Neural progenitor cell (in vitro differentiated cells): ENCODE measurements around the gene TM9SF2.

ENCODE experiments used
- CTCF ChIP-seq: fragments of 200-600 bp; sonication (generic); IDR thresholded peaks from 2 replicates; pipeline ENCODE4 v1.5.1; 2017; ENCODE audit warnings: antibody characterized with exemption, mild to moderate bottlenecking
- EZH2 ChIP-seq: fragments of 200-600 bp; sonication (generic); IDR thresholded peaks from 2 replicates; pipeline ENCODE4 v1.6.1; 2017; ENCODE audit warnings: antibody characterized with exemption, mild to moderate bottlenecking, moderate library complexity

- TF ChIP-seq CTCF, result peak; percentile 31
- TF ChIP-seq EZH2, result no peak
Observed at GRCh38 chr13:99528547-99528946, 27.3 kb downstream of the TM9SF2 start.
